HG02623 (cell line): ENCODE data around the gene FOXJ2.
A peak's percentile ranks its signal among the peaks of the same experiment; 100 is the strongest.
"Not testable (repeated sequence)": the region's sequence is repeated elsewhere in the genome, so short reads cannot be mapped to it uniquely, and the experiment has no call there.

ENCODE experiments used
- ATAC-seq: cut with Tn5 transposase; IDR thresholded peaks from one replicate; pipeline ENCODE4 v1.9.1; 2021; ENCODE audit warnings: moderate library complexity; ENCODE audit not compliant: unreplicated experiment

The FOXJ2 gene

GRCh38 chr12:8032242-8033152, at the start of gene FOXJ2:
Gene FOXJ2, plus strand, starts transcription at chr12:8032716. Its CDS starts 7,117 bp downstream, at chr12:8039833.
- peak; percentile 68 for ATAC-seq

GRCh38 chr12:7983019-7983418, 49.5 kb upstream of the FOXJ2 start:
- not testable (repeated sequence) for ATAC-seq

- ATAC-seq: not testable (repeated sequence)
These were observed 49.1 kb upstream of the FOXJ2 start for GRCh38 chr12:7983460-7983859.

GRCh38 chr12:7984900-7985299, 47.6 kb upstream of the FOXJ2 start:
- no peak for ATAC-seq

- ATAC-seq: no peak
These were observed 46.6 kb upstream of the FOXJ2 start for GRCh38 chr12:7985802-7986418.

- ATAC-seq: no peak
These were observed 42.6 kb upstream of the FOXJ2 start for GRCh38 chr12:7989827-7990491.

- no peak for ATAC-seq
These were observed 41.0 kb upstream of the FOXJ2 start for GRCh38 chr12:7991535-7991934.

GRCh38 chr12:7994731-7995205, 37.7 kb upstream of the FOXJ2 start:
- ATAC-seq: peak; percentile 19

- peak; percentile 99 for ATAC-seq
These were observed 37.1 kb upstream of the FOXJ2 start for GRCh38 chr12:7995266-7995963.

- not testable (repeated sequence) for ATAC-seq
These were observed 31.7 kb upstream of the FOXJ2 start for GRCh38 chr12:8000827-8001226.

- ATAC-seq: not testable (repeated sequence)
These were observed 31.0 kb upstream of the FOXJ2 start for GRCh38 chr12:8001496-8001895.

GRCh38 chr12:8004897-8005296, 27.6 kb upstream of the FOXJ2 start:
- ATAC-seq: not testable (repeated sequence)

GRCh38 chr12:8011331-8011730, 21.2 kb upstream of the FOXJ2 start:
- no peak for ATAC-seq

GRCh38 chr12:8012651-8013309, 19.7 kb upstream of the FOXJ2 start:
- ATAC-seq: no peak

- ATAC-seq: no peak
These were observed 17.7 kb upstream of the FOXJ2 start for GRCh38 chr12:8014836-8015235.

GRCh38 chr12:8018213-8018612, 14.3 kb upstream of the FOXJ2 start:
- not testable (repeated sequence) for ATAC-seq

- no peak for ATAC-seq
These were observed 13.6 kb upstream of the FOXJ2 start for GRCh38 chr12:8018666-8019581.

- peak; percentile 99 for ATAC-seq
These were observed 6.1 kb upstream of the FOXJ2 start for GRCh38 chr12:8026291-8026900.

GRCh38 chr12:8027856-8028255, 4.7 kb upstream of the FOXJ2 start:
- no peak for ATAC-seq
